HepG2 (cell line): ENCODE measurements around the gene CDH23. TPM values are rescaled to one million over a fixed set of nuclear protein-coding genes. Genes with fewer than 3 reads are reported as not detected.
A peak's percentile ranks its signal among the peaks of the same experiment; 100 is the strongest.

ENCODE experiments used
- ATAC-seq: fragments of 200-7000 bp; cut with Tn5 transposase; 3 replicates; pipeline ENCODE4 v1.9.1; 2020; ENCODE audit warnings: mild to moderate bottlenecking, moderate library complexity
- BruUV-seq: library from RNA; stranded (reverse); fragments of 400-500 nt; replicated peaks from 2 replicates; lab custom pipeline; 2021; lab: Mats Ljungman, UMichigan
- CTCF ChIA-PET: fragments of 300-600 bp; formaldehyde crosslinking; extraction: SDS; loops from one replicate; lab custom pipeline; 2021; ENCODE audit warnings: low total read pairs, inconsistent platforms, low intra/inter-chr PET ratio; lab: Yijun Ruan, JAX
- POLR2A ChIA-PET: fragments of 350-600 bp; sonication (Branson Sonifier 250); formaldehyde crosslinking; loops from one replicate; lab custom pipeline; 2020; ENCODE audit warnings: antibody characterized with exemption, inconsistent platforms; lab: Yijun Ruan, JAX
- DNase-seq: peaks from one replicate; pipeline ENCODE4 v3.0.0-alpha.2; 2015; ENCODE audit warnings: low spot score
- FAIRE-seq: peaks from 3 replicates; lab custom pipeline; 2011; peaks lifted over from hg19 to GRCh38; lab: Jason Lieb, UNC
- H2AFZ ChIP-seq: one replicate; pipeline ENCODE4 v1.6.1; 2011; ENCODE audit warnings: low read length, inconsistent platforms
- H3K27ac ChIP-seq: fragments of 300-600 bp; 3 replicates; pipeline ENCODE4 v1.8.0; 2011; ENCODE audit warnings: mixed run types, mild to moderate bottlenecking, mixed read lengths, low read length, inconsistent platforms; ENCODE audit not compliant: insufficient read depth; ENCODE audit errors: extremely low read length
- H3K27me3 ChIP-seq, 2 experiments: fragments of 200-600 bp in 1 of 2; 2 replicates in 1 of 2; 3 replicates in 1 of 2; pipeline versions ENCODE4 v1.6.0 to v1.8.0; 2011; ENCODE audit warnings: low read length in 2 of 2, mild to moderate bottlenecking in 2 of 2, moderate library complexity in 2 of 2, inconsistent platforms in 1 of 2; ENCODE audit not compliant: insufficient read depth in 2 of 2, control insufficient read depth in 1 of 2
- H3K36me3 ChIP-seq, 2 experiments: fragments of 200-600 bp in 1 of 2; replicated peaks in 1 of 2; 2 replicates in 1 of 2; 3 replicates in 1 of 2; pipeline versions ENCODE4 v1.5.1 to v1.8.0; 2011; ENCODE audit warnings: low read length in 2 of 2, inconsistent platforms in 1 of 2; ENCODE audit not compliant: insufficient read depth in 2 of 2, control insufficient read depth in 1 of 2
- H3K4me1 ChIP-seq: 2 replicates; pipeline ENCODE4 v1.5.1; 2012; ENCODE audit warnings: low read length, inconsistent platforms; ENCODE audit not compliant: insufficient read depth
- H3K4me2 ChIP-seq: 2 replicates; pipeline ENCODE4 v1.6.0; 2011; ENCODE audit warnings: low read depth, low read length, inconsistent platforms
- H3K4me3 ChIP-seq, 3 experiments: fragments of 200-600 bp in 1 of 3; sonication (generic), shearing (Covaris generic) in 1 of 3; replicated peaks in 1 of 3; 2 replicates each; pipeline ENCODE4 v1.5.1; 2011 to 2016; ENCODE audit warnings: low read length in 3 of 3, inconsistent platforms in 2 of 3, low read depth in 2 of 3, mild to moderate bottlenecking in 2 of 3, control low read depth in 1 of 3, mixed read lengths in 1 of 3; ENCODE audit not compliant: insufficient read depth in 1 of 3
- H3K79me2 ChIP-seq: one replicate; pipeline ENCODE4 v1.6.1; 2011; ENCODE audit warnings: low read length, inconsistent platforms; ENCODE audit not compliant: insufficient read depth
- H3K9ac ChIP-seq: 2 replicates; pipeline ENCODE4 v1.6.0; 2011; ENCODE audit warnings: mild to moderate bottlenecking, low read depth, low read length, inconsistent platforms; ENCODE audit not compliant: insufficient read depth
- H3K9me3 ChIP-seq: 2 replicates; pipeline ENCODE4 v1.5.1; 2012; ENCODE audit warnings: mild to moderate bottlenecking, low read length
- H4K20me1 ChIP-seq: 2 replicates; pipeline ENCODE4 v1.6.0; 2011; ENCODE audit warnings: inconsistent platforms, mild to moderate bottlenecking, low read length, moderate library complexity; ENCODE audit not compliant: insufficient read depth
- CEBPB ChIP-seq: IDR thresholded peaks from 2 replicates; pipeline ENCODE4 v1.6.1; 2011; ENCODE audit warnings: low read depth, low read length, improper control_type of control experiment, borderline replicate concordance
- CEBPG ChIP-seq: IDR thresholded peaks from 2 replicates; pipeline ENCODE4 v1.6.1; 2016
- FOXA3 ChIP-seq: IDR thresholded peaks from 2 replicates; pipeline ENCODE4 v1.6.1; 2016; ENCODE audit warnings: missing genetic modification reagents, missing compliant biosample characterization
- HNRNPH1 ChIP-seq: fragments of 200-400 bp; formaldehyde crosslinking; optimal IDR thresholded peaks from 2 replicates; pipeline ENCODE3; 2017; ENCODE audit warnings: mild to moderate bottlenecking, low read depth, low read length
- KAT2B ChIP-seq: fragments of 150-350 bp; IDR thresholded peaks from 2 replicates; pipeline ENCODE4 v1.6.1; 2014; ENCODE audit warnings: low read depth, low read length, borderline replicate concordance
- RFX5 ChIP-seq: IDR thresholded peaks from 2 replicates; pipeline ENCODE4 v1.6.1; 2011; ENCODE audit warnings: low read depth, low read length, improper control_type of control experiment
- ZIK1 ChIP-seq: sonication (generic); formaldehyde crosslinking; IDR thresholded peaks from 2 replicates; pipeline ENCODE4 v1.5.0; 2020; ENCODE audit warnings: mild to moderate bottlenecking, low read depth, missing genetic modification reagents, borderline replicate concordance
- ZNF430 ChIP-seq: sonication (generic); formaldehyde crosslinking; IDR thresholded peaks from 2 replicates; pipeline ENCODE4 v1.9.0; 2021; ENCODE audit warnings: mild to moderate bottlenecking, missing genetic modification reagents
- ZNF562 ChIP-seq: sonication (generic); formaldehyde crosslinking; IDR thresholded peaks from 2 replicates; pipeline ENCODE4 v1.8.0; 2022; ENCODE audit warnings: missing genetic modification reagents, borderline replicate concordance
- ZNF598 ChIP-seq: sonication (generic); formaldehyde crosslinking; IDR thresholded peaks from 2 replicates; pipeline ENCODE4 v1.5.1; 2020; ENCODE audit warnings: mild to moderate bottlenecking, missing genetic modification reagents, borderline replicate concordance
- ZNF788 ChIP-seq: sonication (generic); formaldehyde crosslinking; IDR thresholded peaks from 2 replicates; pipeline ENCODE4 v1.5.0; 2020; ENCODE audit warnings: mild to moderate bottlenecking, missing genetic modification reagents, borderline replicate concordance
- ZSCAN22 ChIP-seq: sonication (generic); formaldehyde crosslinking; IDR thresholded peaks from 2 replicates; pipeline ENCODE4 v1.4.0; 2020; ENCODE audit warnings: mild to moderate bottlenecking, missing genetic modification reagents
- WGBS: methylation state at CpG from one replicate; pipeline ENCODE4 v1.1.6; 2017; ENCODE audit warnings: low lambda C conversion rate; 5-methylcytosine and 5-hydroxymethylcytosine counted together
- in situ Hi-C: cut with HindIII; loops from 2 replicates; pipeline ENCODE4 v1.10.0; 2017; ENCODE audit warnings: low pct_unique_long_range_greater_than_20kb; ENCODE audit not compliant: extremely low pct_ligation_motif_present
- intact Hi-C: fragments of 100-400 bp; cut with micrococcal nuclease; formaldehyde crosslinking; loops from one replicate; pipeline ENCODE4 v1.10.0; 2022; ENCODE audit not compliant: unreplicated experiment
- polyA plus RNA-seq, 8 experiments: library from polyadenylated mRNA; depleted of rRNA in 3 of 8; stranded (reverse) in 7 of 8; unstranded in 1 of 8; fragments of >200 nt; fragmentation: Illumina TruSeq in 4 of 8; extraction: Trizol in 4 of 8; gene quantifications; 2 replicates each; pipeline versions ENCODE4 v1.2.1 to v1.2.3, GENCODE V29; 2011 to 2016; ENCODE audit warnings: low read depth in 4 of 8, missing spikeins in 1 of 8, mixed read lengths in 1 of 8; ENCODE audit not compliant: insufficient read depth in 1 of 8
- total RNA-seq, 5 experiments: library from RNA; depleted of rRNA; stranded (reverse); fragments of >200 nt; fragmentation: Illumina TruSeq; extraction: Trizol; gene quantifications; 2 replicates each; pipeline ENCODE4 v1.2.3, GENCODE V29; 2016; ENCODE audit warnings: low read depth in 1 of 5
- TF ChIP-seq, protein P1 (sequence below): sonication (generic); formaldehyde crosslinking; IDR thresholded peaks from 2 replicates; pipeline ENCODE4 v1.5.0; 2020; ENCODE audit warnings: missing genetic modification reagents

CDH23 gene
- total and polyA plus RNA-seq, 2 of the 13 experiments (the other 11 are each of a cell fraction or from before 2014, with no cell fraction given) = 0.13 TPM; not detected in 1

DNA sequence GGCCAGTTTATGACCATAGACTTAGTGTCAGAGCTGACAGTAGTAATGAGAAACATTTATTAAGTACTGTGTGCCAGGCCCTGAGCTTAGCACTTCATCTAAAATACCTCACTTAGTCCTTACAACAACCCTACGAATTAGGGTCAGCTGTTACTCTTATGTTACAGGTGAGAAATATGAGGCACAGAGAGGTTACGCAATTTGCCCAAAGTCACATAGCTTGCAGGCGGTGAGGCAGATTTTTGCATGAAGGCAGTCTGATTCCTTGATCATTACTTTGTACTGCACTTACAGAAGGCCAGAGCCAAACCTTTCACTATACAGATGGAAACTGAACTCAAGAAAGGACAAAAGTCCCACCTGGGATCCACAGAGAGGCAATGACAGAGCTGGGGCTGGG is 10.2 kb downstream of the CDH23 start:
- no peaks in the 10 kb centered on the region for H3K79me2 ChIP-seq
- no peak overlapping the region for H3K9ac ChIP-seq
- H3K36me3 ChIP-seq = no peaks in the 10 kb centered on the region
- in situ Hi-C loops = no loop called here
- peaks cover 0 to 25% of the 10 kb centered on the region in 2 experiments; a peak in 3 of 5 replicates for H3K27me3 ChIP-seq
- FAIRE-seq = no peak
- no peak overlapping the region for H3K4me2 ChIP-seq
- no peaks in the 10 kb centered on the region for H4K20me1 ChIP-seq
- 0 out of 2 replicates have a peak, but pooled peaks have one; percentile 21 for TF ChIP-seq CEBPG (CRISPR knock-in tag)
- no peak for TF ChIP-seq ZSCAN22 (CRISPR knock-in tag)
- peak; percentile 69; the same call in 1 of the 2 replicates for TF ChIP-seq CEBPB
- no peak for DNase-seq
- no peaks in the 10 kb centered on the region for H3K9me3 ChIP-seq
- BruUV-seq = no TSS peak
- H3K4me3 ChIP-seq = no peak overlapping the region
- CTCF ChIA-PET = no interaction called here
- ATAC-seq = no peak
- no peak overlapping the region for H3K27ac ChIP-seq
- no peaks in the 10 kb centered on the region for H3K4me1 ChIP-seq
- 78% methylated on average over 2 of the region's 3 CpGs for WGBS
- no peak overlapping the region for H2AFZ ChIP-seq
- intact Hi-C loops = no loop called here
- POLR2A ChIA-PET = no interaction called here

DNA sequence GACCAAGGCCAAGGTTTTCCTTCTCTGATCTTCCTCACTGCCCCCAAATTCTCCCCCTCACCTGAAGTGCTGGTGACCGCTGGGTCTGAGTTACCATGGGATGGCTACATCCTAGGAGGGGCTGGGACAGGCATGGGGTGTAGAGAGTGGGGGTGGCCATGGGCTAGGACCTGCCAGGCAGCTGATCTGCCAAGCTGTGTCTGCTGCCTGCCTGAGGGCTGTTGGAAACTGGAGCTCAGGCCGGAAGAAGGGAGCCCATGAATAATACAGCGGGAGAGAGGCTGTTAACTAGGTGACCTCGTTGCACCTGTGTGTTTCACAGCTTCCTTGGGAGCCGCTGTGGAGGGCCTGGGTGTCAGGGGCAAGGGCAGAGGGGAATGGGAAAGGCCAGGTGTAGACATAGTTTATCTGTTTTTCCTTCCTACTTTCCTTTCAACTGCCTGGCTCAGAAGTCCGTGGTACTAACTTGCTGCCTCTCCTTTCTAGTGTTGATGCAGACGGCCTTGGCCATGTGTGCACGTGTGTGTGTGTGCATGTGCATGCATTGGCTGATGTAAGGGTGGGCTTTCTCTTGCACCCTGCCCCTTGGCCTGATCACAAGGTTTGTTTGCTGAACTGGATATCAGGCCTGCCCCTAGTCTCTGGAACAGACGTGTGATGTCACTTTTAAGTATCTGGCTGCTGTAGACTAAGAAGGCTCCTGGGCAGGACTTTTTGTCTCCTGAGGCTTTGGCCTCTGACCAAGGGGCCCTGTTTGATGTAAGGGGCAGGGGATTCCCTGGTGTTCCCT is 11.9 kb downstream of the CDH23 start:
- Histone ChIP-seq H3K27ac (no peak overlapping the region), H3K9me3 (no peaks in the 10 kb centered on the region), H3K27me3 (peaks cover 0 to 22% of the 10 kb centered on the region in 2 experiments; a peak in 2 of 5 replicates), H3K4me1 (no peaks in the 10 kb centered on the region), H3K79me2 (no peaks in the 10 kb centered on the region), H3K9ac (no peak overlapping the region), H3K4me2 (no peak overlapping the region), H4K20me1 (no peaks in the 10 kb centered on the region), H3K4me3 (no peak overlapping the region), H3K36me3 (no peaks in the 10 kb centered on the region), H2AFZ (no peak overlapping the region)
- ATAC-seq = no peak
- POLR2A ChIA-PET = no interaction called here
- FAIRE-seq = no peak
- in situ Hi-C loops (no loop called here), intact Hi-C loops (no loop called here)
- DNase-seq = no peak
- BruUV-seq = no TSS peak
- CTCF ChIA-PET = no interaction called here
- 10% methylated on average over 9 of the region's 9 CpGs for WGBS
- TF ChIP-seq ZIK1 (CRISPR knock-in tag) (no peak), FOXA3 (CRISPR knock-in tag) (no peak), ZNF562 (CRISPR knock-in tag) (no peak), RFX5 (no peak), KAT2B (no peak), ZNF430 (CRISPR knock-in tag) (no peak), ZNF598 (CRISPR knock-in tag) (no peak), ZNF788 (CRISPR knock-in tag) (no peak), HNRNPH1 (no peak)
- TF ChIP-seq, protein P1, sequence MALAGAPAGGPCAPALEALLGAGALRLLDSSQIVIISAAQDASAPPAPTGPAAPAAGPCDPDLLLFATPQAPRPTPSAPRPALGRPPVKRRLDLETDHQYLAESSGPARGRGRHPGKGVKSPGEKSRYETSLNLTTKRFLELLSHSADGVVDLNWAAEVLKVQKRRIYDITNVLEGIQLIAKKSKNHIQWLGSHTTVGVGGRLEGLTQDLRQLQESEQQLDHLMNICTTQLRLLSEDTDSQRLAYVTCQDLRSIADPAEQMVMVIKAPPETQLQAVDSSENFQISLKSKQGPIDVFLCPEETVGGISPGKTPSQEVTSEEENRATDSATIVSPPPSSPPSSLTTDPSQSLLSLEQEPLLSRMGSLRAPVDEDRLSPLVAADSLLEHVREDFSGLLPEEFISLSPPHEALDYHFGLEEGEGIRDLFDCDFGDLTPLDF (CRISPR knock-in tag) = no peak
